Vagina (tissue), 2 donors: ENCODE data around the gene DNER.

Experiments
- POLR2A ChIP-seq, 2 donors: fragments of 450-650 bp; IDR thresholded peaks; one replicate each; pipeline ENCODE4 v1.6.1; 2017; ENCODE audit warnings: antibody characterized with exemption in 2 of 2, mild to moderate bottlenecking in 2 of 2, moderate library complexity in 2 of 2
- POLR2AphosphoS5 ChIP-seq, 2 donors: sonication (generic); formaldehyde crosslinking; IDR thresholded peaks; one replicate each; pipeline ENCODE4 v1.9.0; 2017; ENCODE audit warnings: antibody characterized with exemption in 2 of 2, mild to moderate bottlenecking in 2 of 2, low read depth in 1 of 2; ENCODE audit not compliant: insufficient read depth in 1 of 2
- TF ChIP-seq, protein P1 (sequence below), 3 experiments: fragments of 450-650 bp in 2 of 3; fragments of 200-600 bp in 1 of 3; sonication (generic) in 1 of 3; IDR thresholded peaks; one replicate each; pipeline ENCODE4 v1.5.1; 2017 to 2019; ENCODE audit warnings: antibody characterized with exemption in 3 of 3, mild to moderate bottlenecking in 2 of 3, moderate library complexity in 2 of 3

DNA sequence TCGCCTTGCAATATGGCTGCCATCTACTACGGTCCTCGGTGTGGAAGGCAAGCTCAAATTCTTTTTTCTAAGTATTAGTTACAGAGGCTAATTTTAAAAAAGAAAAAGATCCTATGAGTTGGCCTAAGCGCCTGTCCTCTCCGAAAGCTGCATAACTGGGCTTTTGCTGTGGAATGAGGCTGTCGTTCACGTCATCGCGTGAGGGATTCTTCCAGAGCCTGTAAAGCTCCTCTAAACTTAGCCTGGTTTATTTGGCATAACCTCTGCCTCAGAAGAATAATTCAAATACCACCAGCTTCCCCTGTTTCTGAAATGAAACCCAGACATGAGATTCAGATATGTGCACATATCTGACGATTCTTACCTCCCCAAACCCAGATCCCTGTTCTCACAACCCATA, 187.4 kb downstream of the DNER start:
- TF ChIP-seq POLR2A (IDR thresholded peaks at IDR 0.05), result no peak
- TF ChIP-seq, protein P1, sequence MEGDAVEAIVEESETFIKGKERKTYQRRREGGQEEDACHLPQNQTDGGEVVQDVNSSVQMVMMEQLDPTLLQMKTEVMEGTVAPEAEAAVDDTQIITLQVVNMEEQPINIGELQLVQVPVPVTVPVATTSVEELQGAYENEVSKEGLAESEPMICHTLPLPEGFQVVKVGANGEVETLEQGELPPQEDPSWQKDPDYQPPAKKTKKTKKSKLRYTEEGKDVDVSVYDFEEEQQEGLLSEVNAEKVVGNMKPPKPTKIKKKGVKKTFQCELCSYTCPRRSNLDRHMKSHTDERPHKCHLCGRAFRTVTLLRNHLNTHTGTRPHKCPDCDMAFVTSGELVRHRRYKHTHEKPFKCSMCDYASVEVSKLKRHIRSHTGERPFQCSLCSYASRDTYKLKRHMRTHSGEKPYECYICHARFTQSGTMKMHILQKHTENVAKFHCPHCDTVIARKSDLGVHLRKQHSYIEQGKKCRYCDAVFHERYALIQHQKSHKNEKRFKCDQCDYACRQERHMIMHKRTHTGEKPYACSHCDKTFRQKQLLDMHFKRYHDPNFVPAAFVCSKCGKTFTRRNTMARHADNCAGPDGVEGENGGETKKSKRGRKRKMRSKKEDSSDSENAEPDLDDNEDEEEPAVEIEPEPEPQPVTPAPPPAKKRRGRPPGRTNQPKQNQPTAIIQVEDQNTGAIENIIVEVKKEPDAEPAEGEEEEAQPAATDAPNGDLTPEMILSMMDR (IDR thresholded peaks at IDR 0.05), result no peak
- no peak for TF ChIP-seq POLR2AphosphoS5 (IDR thresholded peaks at IDR 0.05; ENCODE audit: insufficient read depth in 1 of 2, low read depth in 1 of 2)
